HG03139 (cell line): ENCODE measurements around the gene CR2.
"Not testable (repeated sequence)": the region's sequence is repeated elsewhere in the genome, so short reads cannot be mapped to it uniquely, and the experiment has no call there.

Source experiments
- ATAC-seq: cut with Tn5 transposase; IDR thresholded peaks from one replicate; pipeline ENCODE4 v1.9.1; 2021; ENCODE audit not compliant: unreplicated experiment

Gene CR2

DNA sequence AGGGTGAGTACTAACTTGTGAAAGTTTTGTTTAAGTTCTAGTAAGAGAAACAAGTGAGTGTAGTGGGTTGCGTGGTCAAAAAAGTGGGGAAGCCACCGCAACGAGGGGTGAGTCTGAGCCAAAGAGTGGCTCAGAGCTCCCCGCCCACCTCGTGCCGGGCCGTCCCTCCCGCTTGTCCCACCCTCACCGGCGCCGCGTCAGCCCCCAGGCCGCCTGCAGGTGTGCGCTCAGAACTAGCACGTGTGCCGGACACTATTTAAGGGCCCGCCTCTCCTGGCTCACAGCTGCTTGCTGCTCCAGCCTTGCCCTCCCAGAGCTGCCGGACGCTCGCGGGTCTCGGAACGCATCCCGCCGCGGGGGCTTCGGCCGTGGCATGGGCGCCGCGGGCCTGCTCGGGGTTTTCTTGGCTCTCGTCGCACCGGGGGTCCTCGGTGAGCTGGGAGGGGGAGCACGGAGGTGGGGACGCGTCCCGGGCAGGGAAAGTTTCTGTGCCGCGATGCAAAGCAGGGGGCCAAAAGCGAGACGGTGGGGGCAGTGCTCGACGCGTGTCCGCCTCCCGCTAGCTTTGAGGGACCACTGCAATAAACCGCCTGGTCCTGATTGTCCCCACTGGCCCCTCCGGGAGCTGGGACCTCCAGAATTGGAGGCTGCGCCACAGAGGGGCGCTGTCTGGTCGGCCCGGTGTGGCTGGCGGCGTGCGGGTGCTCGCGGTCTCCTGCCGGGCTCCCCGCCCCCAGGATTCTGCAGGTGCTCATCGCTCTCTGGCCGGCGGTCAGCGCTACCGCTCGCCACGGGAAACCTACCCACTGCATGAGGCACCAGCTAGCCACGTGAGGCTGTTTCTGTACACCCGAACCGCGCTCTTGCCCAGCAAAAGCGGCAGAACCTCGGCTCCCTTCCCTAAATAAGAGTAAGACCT, at the start of gene CR2:
Gene CR2 (plus strand): TSS at position 283 of the 919 bp plus-strand sequence. CDS start 91 bp downstream, at position 374.
- ATAC-seq = peak; percentile 75

DNA sequence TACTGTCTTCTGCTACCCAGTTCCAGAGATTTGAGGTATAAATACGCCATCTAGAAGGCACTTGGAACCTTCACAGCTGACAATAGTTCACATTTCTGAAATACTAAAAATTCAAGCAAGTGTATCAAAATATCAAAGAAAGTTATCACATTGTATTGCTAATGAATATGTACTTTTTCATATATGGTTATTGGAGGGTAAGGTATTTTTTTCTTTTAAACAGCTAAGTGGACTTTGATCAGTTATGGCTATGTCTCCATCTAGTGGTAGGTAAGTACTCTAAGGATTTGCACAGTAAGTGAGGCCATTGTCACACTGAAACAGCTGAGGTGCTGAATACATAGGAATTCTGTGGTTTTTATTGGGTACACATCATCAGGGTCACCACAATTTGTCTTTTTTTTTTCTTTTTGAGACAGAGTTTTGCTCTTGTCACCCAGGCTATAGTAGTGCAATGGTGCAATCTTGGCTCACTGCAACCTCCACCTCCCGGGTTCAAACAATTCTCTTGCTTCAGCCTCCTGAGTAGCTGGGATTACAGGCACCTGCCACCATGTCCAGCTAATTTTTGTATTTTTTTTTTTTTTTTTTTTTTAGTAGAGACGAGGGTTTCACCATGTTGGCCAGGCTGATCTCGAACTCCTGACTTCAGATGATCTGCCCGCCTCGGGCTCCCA, 49.1 kb upstream of the CR2 start:
- ATAC-seq = no peak

DNA sequence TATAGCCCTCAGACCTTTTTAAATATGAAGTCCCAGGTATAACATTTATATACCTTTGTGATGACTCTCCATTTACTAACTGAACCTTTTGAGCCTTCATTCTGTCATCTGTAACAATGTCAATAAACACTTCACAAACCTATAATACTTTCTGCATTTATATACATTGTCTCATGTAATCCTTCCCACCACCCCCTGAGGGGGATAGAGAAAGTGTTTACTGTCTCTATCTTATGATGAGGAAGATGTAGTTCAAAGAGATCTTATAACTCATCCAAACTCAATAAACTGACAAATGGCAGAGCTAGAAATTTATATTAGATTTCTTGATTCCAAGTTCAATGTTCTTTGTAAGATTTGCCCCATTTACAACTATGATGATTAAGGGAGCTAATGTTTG, 48.3 kb upstream of the CR2 start:
- ATAC-seq = no peak

DNA sequence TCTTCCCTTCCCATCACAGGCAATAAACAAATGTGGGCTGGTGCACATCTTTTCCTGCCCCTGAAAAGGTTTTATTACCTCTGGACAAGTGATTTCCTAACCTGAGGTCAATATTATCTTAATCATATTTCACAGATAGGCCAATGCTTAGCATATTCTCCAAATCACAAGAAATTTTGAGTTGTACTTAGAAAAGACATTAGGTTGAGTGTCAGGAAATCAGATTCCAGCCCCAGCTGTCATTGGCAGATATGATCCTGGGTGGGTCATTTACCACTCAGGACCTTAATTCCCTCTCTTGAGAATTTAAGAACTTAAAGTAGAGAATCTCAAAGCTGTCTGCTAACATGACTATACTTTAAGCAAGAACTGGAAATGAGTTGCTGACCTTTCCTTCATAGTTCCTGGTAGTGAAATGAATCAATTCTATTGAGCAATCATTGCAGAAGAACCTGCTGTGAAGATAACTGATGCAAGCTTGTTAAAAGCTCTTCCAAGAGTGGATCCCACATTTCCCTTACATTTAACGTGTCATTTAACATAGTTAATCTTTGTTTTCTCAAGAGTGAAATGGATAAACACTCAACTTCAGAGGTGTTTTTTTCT, 46.4 kb upstream of the CR2 start:
- ATAC-seq = no peak

DNA sequence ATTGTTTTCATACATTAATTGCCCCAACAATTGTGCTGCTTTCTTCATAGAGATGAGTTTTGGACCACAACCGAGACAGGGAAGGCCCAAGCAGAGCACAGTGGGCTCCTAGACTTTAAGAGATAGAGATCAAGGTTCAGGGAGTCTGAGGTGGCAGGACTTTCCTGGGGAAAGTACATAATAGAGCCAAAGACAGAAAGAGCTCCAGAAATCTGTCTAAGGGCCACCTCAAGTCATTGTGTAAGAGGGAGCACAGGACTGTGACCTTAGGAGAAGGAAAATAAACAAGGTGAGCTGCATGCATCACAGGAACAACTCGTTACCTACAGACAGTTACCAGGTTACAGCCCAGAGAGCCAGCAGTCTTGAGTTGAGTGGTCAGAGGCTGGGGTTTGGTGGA, 41.3 kb upstream of the CR2 start:
- ATAC-seq = no peak

DNA sequence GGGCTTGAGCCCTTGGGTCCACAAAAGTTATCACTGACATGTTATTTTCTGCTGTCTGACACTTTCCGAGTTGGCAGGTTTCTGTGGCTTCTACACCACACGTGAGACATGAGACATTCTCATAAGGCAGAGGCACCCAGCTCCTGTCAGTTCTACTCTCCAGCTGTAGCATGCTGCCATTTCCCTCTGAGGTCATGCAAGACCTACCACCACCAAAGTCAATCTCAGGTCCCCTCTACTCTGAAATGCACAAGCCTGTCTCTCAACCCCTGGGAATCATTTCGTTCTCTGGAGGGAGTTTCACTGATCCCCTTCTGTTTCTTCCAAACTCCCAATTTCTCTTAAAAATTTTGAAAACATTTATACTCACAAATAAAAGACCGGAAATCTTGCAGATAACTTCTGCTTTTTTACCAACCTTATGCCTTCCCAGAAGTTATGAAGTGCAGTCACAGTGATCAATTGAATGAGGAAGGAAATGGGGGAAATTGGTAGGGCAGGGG, 39.5 kb upstream of the CR2 start:
- peak; percentile 92 for ATAC-seq

DNA sequence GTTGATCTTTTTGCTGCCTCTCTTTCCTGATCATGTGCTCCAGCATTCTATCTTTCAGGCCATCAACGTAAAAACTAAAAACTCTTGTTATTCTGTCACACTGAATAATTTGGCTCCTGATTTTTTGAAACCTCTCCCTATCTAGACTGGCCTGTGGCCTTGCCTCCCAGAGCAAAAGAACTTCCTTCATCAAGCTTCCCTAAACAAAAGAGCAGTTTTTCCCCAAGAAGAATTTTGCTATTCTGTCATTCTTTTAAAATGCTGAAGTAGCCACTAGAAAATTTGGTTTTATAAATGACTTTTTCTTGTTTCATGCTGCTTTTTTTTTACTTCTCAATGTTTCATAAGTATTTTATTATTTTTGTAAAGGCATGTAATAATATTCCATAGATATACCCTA, 37.1 kb upstream of the CR2 start:
- no peak for ATAC-seq

DNA sequence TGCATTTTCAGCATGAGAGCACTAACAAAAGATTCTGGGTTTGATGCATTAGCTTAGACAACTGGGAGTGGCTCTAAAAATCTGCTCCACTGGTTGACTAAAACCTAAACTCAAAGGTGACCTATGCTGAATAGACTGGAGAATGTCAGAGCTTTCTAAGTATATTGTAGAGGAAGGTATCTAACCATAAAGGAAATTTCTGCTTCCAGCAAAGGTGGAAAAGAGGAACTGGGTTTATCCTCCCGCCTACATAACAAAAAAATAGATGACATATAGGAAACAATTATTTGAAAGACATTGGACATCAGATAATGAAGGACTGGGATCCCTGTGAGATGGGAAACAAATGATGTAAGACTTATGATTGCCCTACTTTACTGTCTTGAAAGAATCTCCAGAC, 35.8 kb upstream of the CR2 start:
- ATAC-seq = no peak

DNA sequence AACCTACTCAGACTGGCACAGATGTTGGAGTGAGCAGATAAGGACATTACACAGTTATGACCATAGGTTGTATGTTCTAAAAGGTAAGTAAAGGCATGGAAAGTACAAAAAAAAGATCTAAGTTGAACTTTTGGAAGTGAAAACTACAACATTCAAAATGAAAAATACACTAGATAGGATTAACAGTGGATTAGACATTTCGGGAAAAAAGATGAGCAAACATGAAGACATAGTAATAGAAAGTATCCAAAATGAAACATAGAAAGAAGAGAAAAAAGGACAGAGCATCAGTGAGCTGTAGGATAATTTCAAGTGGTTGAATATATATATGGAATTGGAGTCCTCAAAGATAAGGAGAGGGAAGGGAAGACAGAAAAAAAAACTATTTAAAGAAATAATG, 34.0 kb upstream of the CR2 start:
- ATAC-seq = no peak

DNA sequence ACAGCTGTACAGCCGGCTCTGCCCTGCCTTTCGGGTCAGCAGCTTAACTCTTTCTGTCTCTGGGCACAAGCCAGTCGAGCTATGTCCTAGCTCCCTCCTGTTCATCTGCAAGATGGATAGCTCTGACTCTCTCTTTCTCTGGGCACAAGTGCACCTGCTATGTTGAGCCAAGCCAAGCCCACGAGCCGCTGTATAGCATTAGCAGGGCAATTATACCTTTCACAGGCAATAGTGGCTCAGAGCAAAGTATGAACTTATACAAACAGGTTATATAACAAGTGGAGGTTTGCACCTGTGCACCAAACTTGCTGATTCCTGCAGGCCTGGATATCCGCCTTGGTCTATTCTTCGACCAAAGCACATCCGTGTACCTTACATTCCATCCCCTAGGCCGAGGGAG, 33.0 kb upstream of the CR2 start:
- no peak for ATAC-seq

DNA sequence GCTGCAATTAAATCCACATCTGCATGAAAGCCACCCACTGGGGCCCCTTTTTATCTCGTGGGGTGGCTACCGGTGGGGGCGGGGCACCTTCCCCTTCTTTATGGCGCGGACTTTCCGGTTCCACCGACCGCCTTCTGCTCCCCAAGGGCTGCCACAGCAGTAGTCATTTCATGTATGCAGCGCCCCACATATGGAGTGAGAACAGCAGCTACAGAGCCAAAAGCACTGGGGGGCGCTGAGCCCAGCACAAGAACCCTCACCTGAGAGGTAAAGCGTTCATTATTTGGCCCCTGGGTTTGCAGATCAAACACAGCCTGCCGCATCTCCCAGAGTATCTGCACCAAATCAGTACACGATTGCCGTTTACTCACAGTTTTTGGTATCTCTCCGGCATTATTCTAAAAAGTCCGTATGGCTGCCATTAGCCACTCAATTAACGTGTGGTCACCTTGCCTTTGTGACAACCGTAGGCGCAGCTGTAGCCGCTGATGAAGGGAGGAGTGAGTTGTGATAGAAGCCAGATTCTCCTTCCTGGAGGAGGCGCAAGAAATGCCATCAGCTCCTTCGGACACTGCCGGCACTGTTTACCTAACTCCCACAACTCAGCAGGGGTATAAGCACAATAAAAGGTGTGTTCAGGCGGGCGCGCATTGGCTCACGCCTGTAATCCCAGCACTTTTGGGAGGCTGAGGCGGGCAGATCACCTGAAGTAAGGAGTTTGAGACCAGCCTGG, 30.4 kb upstream of the CR2 start:
- no peak for ATAC-seq

DNA sequence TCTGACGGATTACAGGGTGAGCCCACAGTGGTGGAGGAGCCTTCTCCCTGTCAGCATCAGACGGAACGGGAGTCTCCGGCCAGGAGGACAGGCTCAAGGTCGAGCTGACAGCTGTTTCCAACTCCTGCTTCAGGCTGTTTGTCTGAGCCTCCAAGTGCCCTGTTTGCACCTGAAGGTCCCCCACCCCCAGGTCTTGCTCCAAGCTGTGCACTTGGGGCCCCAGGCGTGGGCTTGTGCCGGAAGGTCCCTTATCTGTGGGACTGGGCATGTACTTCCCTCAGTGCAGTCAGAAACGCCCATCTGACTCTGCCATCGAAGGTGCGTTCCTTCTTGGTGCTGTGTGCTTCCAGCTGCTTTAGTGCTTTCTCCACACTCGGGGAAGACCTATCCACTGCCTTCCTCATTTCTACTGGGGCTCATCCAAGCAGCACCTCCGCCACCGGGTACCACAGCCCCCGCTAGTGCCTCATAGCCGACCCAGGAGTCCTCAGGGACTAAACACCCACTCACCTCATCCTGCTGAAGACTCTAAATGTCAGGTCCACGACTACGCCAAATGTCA, 29.5 kb upstream of the CR2 start:
- ATAC-seq = no peak

DNA sequence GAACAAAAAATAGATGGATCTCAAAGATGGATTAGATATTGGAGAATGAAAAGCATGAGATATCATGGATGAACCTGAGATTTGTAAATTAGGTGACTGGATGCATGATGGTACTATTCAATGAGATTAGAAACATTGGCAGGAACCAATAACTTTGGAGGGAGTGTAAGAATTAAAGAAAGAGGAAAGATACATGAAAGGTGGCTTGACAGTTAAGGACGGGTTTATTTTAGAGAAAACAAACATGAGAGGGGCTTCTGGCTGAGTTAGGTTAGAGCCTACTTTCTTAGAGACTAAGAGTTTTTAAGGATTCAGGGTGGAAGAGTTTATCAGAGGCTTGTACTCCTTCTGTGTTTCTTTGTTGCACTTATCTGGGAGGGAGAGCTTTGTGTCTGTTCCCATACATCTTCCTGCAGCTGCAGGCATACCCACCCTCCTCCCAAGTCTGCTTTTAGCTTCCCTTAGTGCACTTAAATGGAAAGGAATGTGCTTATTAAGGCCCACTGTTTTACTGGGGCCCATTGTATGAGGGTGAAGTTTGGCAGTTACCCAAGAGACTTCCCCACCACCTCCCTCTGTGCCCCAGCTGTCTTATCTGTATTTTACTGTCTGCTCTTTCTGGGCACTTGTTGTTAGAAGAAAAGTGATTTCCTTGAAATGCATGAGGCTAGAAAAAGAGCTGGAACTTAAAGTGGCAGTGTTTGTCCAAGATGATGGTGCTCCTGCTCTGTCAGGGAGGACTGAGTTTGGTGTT, 26.1 kb upstream of the CR2 start:
- ATAC-seq = no peak

DNA sequence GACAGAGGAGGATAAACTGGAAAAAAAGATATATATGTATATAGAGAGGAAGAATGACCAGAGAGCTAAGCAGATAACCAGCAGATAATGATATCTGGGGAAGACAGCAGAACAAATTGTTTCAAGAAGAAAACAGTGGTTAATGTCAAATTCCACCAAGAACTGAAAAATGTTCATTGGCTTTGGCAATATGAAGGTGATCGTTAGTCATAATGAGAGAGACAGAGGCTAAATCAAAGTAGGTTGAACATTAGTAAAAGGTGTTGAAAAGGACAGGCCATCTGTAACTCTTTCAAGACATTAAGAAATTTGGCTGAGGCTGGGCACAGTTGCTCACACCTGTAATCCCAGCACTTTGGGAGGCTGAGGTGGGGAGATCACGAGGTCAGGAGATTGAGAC, 25.3 kb upstream of the CR2 start:
- ATAC-seq = no peak

DNA sequence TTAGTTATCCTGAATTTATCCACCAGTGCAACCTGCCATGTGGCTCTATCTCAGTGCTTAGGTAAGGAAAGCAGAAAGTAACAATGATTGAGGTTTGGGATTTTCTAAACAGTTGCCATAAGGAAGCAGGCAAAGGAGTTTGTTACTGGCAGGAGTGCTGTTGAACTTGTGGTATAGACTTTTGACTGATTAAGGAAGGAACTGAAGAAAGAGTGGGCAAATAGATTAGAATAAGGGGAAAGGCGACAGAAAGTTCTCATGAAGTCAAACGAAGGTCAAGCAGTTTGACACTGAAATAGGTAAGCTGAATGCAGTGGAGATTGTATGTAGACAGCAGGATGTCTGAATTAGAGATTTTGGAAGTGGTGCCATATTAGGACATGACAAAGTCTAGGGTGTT, 24.2 kb upstream of the CR2 start:
- no peak for ATAC-seq

DNA sequence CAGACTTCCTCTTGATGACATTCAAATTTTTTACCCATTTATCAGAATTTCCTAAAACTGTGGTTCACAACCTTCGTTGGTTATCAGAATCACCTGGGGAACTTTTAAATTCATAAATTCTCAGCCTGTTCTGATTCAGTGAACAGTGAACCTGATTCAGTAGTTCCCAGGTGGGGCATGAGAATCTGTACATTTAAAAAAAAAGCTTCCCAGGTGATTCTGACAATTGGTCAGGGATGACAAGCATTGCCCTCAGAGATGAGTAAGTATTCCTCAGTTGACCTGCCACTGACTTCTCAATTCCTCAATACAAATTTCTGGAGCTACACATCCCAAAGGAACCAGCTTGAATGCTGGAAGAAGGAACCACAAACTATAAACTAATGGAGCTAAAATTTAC, 23.5 kb upstream of the CR2 start:
- ATAC-seq = no peak

DNA sequence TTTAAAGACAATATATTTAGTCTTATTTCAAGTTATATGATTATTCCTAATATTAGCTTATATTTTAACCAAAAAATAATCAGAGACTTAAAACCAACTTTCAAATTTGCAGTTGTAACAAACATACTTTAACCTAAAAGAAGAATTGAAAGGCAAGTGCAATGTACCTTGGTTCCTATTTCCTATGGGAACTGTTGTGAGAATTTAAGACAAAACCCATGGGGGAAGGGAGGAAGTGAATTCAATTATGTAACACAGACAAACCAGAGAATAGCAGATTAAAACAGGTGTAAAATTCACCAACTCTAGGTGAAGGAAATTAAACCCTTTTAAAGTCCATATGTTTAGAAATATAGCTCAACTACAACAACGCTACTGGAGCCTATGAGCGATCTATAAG, 22.6 kb upstream of the CR2 start:
- ATAC-seq = no peak

DNA sequence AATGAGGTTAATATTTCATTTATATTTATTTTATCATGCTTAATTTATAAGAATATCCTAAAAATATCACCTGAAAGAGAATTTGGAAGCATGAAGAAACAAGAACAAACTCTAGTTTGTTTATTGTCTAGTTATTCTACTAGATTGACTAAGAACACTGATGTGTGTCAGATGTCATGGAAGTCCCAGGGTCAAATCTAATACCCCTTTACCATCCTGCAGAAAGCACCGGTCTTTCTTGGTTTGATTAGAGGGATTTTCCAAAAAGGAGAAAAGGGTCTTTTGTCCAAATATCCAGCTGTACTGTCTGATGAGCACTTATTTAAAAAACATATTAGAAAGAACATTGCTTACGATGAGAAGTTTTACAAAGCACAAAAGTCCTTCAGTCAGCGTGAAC, 20.7 kb upstream of the CR2 start:
- ATAC-seq = no peak

DNA sequence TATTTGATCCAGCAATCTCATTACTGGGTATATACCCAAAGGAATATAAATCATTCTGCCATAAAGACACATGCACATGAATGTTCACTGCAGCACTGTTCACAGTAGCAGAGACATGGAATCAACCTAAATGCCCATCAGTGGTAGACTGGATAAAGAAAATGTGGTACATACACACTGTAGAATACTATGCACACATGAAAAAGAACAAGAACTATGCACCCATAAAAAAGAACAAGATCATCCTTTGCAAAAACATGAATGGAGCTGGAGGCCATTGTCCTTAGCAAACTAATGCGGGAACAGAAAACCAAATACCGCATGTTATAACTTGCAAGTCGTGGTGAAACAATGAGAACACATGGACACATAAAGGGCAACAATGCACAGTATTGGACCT, 17.4 kb upstream of the CR2 start:
- ATAC-seq = not testable (repeated sequence)

DNA sequence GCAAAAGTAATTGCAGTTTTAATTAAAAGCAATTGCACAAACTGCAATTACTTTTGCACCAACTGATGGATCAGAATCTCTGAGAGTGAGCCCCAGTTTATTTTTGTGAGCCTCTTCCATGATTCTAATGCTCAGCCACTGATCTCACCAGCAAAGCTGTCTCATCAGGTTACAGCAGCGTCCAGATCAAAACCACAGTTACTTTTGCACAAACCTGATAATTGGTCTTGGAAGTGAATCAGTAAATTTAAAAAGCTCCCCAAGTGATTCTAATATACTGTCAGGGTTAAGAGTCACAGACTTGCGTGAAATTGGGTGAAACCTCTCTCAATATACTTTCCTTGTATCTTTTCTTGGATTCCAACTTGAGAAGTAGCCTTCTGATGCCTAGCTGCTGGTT, 13.5 kb upstream of the CR2 start:
- no peak for ATAC-seq
